Smooth muscle cell (in vitro differentiated cells): Measurements from ENCODE around the gene LRTM2. TPM values are rescaled to one million over a fixed set of nuclear protein-coding genes. Genes with fewer than 3 reads are reported as not detected.

Experiments used
- DNase-seq: peaks from one replicate; lab custom pipeline; 2025; ENCODE audit not compliant: unreplicated experiment; lab: John Stamatoyannopoulos, UW
- H2AFZ ChIP-seq: fragments of 200-600 bp; sonication (generic); 2 replicates; pipeline ENCODE4 v1.6.0; 2016; ENCODE audit warnings: antibody characterized with exemption, low read depth, mild to moderate bottlenecking
- H3F3A ChIP-seq: fragments of 200-600 bp; sonication (generic); 2 replicates; pipeline ENCODE4 v1.6.0; 2017; ENCODE audit warnings: antibody characterized with exemption, low read depth
- H3K27ac ChIP-seq: fragments of 200-600 bp; sonication (generic); 2 replicates; pipeline ENCODE4 v1.5.1; 2016; ENCODE audit warnings: low read depth, mild to moderate bottlenecking
- H3K27me3 ChIP-seq: fragments of 200-600 bp; sonication (generic); 2 replicates; pipeline ENCODE4 v1.6.1; 2016; ENCODE audit warnings: low read depth, mild to moderate bottlenecking
- H3K36me3 ChIP-seq: fragments of 200-600 bp; sonication (generic); 2 replicates; pipeline ENCODE4 v1.5.1; 2016; ENCODE audit warnings: low read depth
- H3K4me1 ChIP-seq: fragments of 200-600 bp; sonication (generic); 2 replicates; pipeline ENCODE4 v1.5.1; 2016; ENCODE audit warnings: low read depth
- H3K4me2 ChIP-seq: fragments of 200-600 bp; sonication (generic); 2 replicates; pipeline ENCODE4 v1.6.0; 2016; ENCODE audit warnings: mild to moderate bottlenecking
- H3K4me3 ChIP-seq: fragments of 200-600 bp; sonication (generic); 2 replicates; pipeline ENCODE4 v1.5.1; 2016; ENCODE audit warnings: mild to moderate bottlenecking
- H3K79me2 ChIP-seq: fragments of 200-600 bp; sonication (generic); 2 replicates; pipeline ENCODE4 v1.6.0; 2016; ENCODE audit warnings: low read depth, mild to moderate bottlenecking
- H3K9ac ChIP-seq: fragments of 200-600 bp; sonication (generic); 2 replicates; pipeline ENCODE4 v1.6.0; 2016; ENCODE audit warnings: low read depth
- H3K9me3 ChIP-seq: fragments of 200-600 bp; sonication (generic); replicated peaks from 2 replicates; pipeline ENCODE4 v1.5.1; 2016; ENCODE audit warnings: low read depth
- H4K20me1 ChIP-seq: fragments of 200-600 bp; sonication (generic); 2 replicates; pipeline ENCODE4 v1.6.0; 2016; ENCODE audit warnings: low read depth
- WGBS: methylation state at CpG from one replicate; pipeline ENCODE4 v1.1.7; 2016; ENCODE audit warnings: low lambda C conversion rate; 5-methylcytosine and 5-hydroxymethylcytosine counted together
- polyA plus RNA-seq: library from polyadenylated mRNA; unstranded; fragments of >200 nt; fragmentation: Nextera tagmentation; extraction: Ambion mirVana; gene quantifications from 2 replicates; pipeline ENCODE4 v1.2.1, GENCODE V29; 2016
- total RNA-seq: library from RNA; depleted of rRNA; stranded (reverse); fragments of >200 nt; gene quantifications from 2 replicates; pipeline ENCODE4 v1.2.3, GENCODE V29; 2014
- TF ChIP-seq, protein P1 (sequence below): fragments of 200-600 bp; sonication (generic); IDR thresholded peaks from 2 replicates; pipeline ENCODE4 v1.5.1; 2017; ENCODE audit warnings: borderline replicate concordance, mild to moderate bottlenecking, antibody characterized with exemption; ENCODE audit not compliant: insufficient read depth, poor library complexity, severe bottlenecking

The LRTM2 gene
- total and polyA plus RNA-seq, 2 experiments from 2014 or later, result not detected

DNA sequence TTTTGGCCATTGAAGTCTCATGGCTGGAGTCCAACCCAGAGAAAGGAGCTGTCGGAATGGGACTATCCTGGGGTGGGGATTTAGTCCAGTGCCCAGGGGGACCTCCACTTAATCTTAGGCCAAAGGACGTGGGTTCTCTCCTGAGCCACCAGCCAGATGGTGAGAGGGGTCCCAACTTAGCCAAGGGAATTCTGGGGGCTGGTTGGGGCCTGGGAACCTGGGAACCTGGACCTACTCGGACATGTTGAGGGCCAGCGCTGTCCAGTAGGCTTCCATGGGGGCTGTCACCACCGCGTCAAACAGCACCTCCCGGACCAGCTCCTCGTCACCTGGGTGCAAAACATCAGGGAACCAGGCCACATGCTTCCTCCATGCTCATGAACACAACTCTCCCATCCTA, 33.4 kb downstream of the LRTM2 start:
- no peak overlapping the region for H3K4me2 ChIP-seq
- H3K36me3 ChIP-seq, result no peaks in the 10 kb centered on the region
- no peaks in the 10 kb centered on the region for H3K4me1 ChIP-seq
- DNase-seq, result no peak
- no peaks in the 10 kb centered on the region for H3K9me3 ChIP-seq
- no peaks in the 10 kb centered on the region for H4K20me1 ChIP-seq
- no peak overlapping the region for H3K27ac ChIP-seq
- H3K9ac ChIP-seq, result no peak overlapping the region
- H2AFZ ChIP-seq, result no peak overlapping the region
- no peaks in the 10 kb centered on the region for H3F3A ChIP-seq
- H3K4me3 ChIP-seq, result no peak overlapping the region
- TF ChIP-seq, protein P1, sequence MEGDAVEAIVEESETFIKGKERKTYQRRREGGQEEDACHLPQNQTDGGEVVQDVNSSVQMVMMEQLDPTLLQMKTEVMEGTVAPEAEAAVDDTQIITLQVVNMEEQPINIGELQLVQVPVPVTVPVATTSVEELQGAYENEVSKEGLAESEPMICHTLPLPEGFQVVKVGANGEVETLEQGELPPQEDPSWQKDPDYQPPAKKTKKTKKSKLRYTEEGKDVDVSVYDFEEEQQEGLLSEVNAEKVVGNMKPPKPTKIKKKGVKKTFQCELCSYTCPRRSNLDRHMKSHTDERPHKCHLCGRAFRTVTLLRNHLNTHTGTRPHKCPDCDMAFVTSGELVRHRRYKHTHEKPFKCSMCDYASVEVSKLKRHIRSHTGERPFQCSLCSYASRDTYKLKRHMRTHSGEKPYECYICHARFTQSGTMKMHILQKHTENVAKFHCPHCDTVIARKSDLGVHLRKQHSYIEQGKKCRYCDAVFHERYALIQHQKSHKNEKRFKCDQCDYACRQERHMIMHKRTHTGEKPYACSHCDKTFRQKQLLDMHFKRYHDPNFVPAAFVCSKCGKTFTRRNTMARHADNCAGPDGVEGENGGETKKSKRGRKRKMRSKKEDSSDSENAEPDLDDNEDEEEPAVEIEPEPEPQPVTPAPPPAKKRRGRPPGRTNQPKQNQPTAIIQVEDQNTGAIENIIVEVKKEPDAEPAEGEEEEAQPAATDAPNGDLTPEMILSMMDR, result no peak
- 95% methylated on average over 8 of the region's 8 CpGs for WGBS
- no peaks in the 10 kb centered on the region for H3K79me2 ChIP-seq
- no peaks in the 10 kb centered on the region for H3K27me3 ChIP-seq

- TF ChIP-seq, protein P1, result no peak
- H3K27ac ChIP-seq, result no peak overlapping the region
- H3K4me1 ChIP-seq, result no peaks in the 10 kb centered on the region
- WGBS, result 80% methylated on average over 3 of the region's 3 CpGs
- no peak for DNase-seq
- H3K9ac ChIP-seq, result no peak overlapping the region
- H4K20me1 ChIP-seq, result no peaks in the 10 kb centered on the region
- no peaks in the 10 kb centered on the region for H3K27me3 ChIP-seq
- H3K79me2 ChIP-seq, result no peaks in the 10 kb centered on the region
- no peaks in the 10 kb centered on the region for H3F3A ChIP-seq
- no peak overlapping the region for H3K4me2 ChIP-seq
- H3K36me3 ChIP-seq, result no peaks in the 10 kb centered on the region
- H3K9me3 ChIP-seq, result no peaks in the 10 kb centered on the region
- H2AFZ ChIP-seq, result no peak overlapping the region
- H3K4me3 ChIP-seq, result no peak overlapping the region
Observed at GRCh38 chr12:1855241-1855640, 34.9 kb downstream of the LRTM2 start.

DNA sequence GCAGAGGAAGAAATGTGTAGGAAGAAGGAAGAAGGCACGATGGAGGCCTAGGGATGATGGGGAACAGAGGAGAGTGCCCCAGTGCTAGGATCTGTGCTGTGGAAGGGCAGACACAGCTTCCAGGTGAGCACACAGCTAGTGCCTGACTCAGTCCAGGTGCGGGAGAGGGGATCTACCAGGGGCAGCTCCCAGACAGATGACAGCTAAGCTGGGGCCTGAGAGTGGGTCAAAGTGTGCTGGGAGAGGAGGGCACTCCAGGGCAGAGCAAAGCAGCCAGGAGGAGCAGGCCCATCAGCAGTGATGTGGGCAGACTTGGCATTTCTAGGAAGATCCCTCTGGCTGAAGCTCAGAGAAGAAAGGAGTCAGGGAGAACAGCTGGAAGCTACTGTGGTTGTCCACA, 36.7 kb downstream of the LRTM2 start:
- no peaks in the 10 kb centered on the region for H3F3A ChIP-seq
- H3K4me2 ChIP-seq, result no peak overlapping the region
- no peak overlapping the region for H3K4me3 ChIP-seq
- no peaks in the 10 kb centered on the region for H3K4me1 ChIP-seq
- H3K36me3 ChIP-seq, result no peaks in the 10 kb centered on the region
- H3K9ac ChIP-seq, result no peak overlapping the region
- 50% methylated on average over 2 of the region's 2 CpGs for WGBS
- H4K20me1 ChIP-seq, result no peaks in the 10 kb centered on the region
- no peaks in the 10 kb centered on the region for H3K79me2 ChIP-seq
- no peak overlapping the region for H3K27ac ChIP-seq
- TF ChIP-seq, protein P1, result no peak
- no peak for DNase-seq
- no peak overlapping the region for H2AFZ ChIP-seq
- H3K9me3 ChIP-seq, result no peaks in the 10 kb centered on the region
- H3K27me3 ChIP-seq, result no peaks in the 10 kb centered on the region

DNA sequence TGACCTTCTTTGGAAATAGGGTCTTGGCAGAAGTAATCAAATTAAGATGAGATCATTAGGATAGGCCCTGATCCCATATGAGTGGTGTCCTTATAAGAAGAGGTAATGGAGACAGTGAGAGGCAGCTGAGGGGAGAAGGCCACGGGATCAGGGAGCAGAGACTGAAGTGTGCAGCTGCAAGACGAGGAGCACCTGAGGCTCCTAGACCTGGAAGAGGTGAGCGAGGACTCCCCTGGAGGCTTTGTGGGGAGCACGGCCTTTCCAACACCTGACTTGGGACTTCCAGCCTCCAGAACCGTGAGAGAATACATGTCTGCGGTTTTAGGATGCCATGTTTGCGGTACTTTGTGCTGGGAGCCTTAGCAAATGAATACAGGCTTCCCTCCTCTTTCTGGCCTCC, 37.5 kb downstream of the LRTM2 start:
- no peak overlapping the region for H2AFZ ChIP-seq
- TF ChIP-seq, protein P1, result no peak
- H3K36me3 ChIP-seq, result no peaks in the 10 kb centered on the region
- no peaks in the 10 kb centered on the region for H3K4me1 ChIP-seq
- H3K79me2 ChIP-seq, result no peaks in the 10 kb centered on the region
- H3K4me3 ChIP-seq, result no peak overlapping the region
- no peak overlapping the region for H3K4me2 ChIP-seq
- no peaks in the 10 kb centered on the region for H4K20me1 ChIP-seq
- H3K27ac ChIP-seq, result no peak overlapping the region
- no peak for DNase-seq
- H3K9ac ChIP-seq, result no peak overlapping the region
- 87% methylated on average over 7 of the region's 7 CpGs for WGBS
- no peaks in the 10 kb centered on the region for H3F3A ChIP-seq
- H3K9me3 ChIP-seq, result no peaks in the 10 kb centered on the region
- H3K27me3 ChIP-seq, result no peaks in the 10 kb centered on the region
